Hair follicular keratinocyte (primary cell): ENCODE data around the gene FAM25C. TPM values are rescaled to one million over a fixed set of nuclear protein-coding genes. Genes with fewer than 3 reads are reported as not detected.

Experiments used
- total RNA-seq: library from RNA; depleted of rRNA; stranded (reverse); fragments of >200 nt; gene quantifications from 2 replicates; pipeline ENCODE4 v1.2.3, GENCODE V29; 2015

FAM25C gene
- 14.0 TPM in 1 of 2 replicates, not detected in the other for total RNA-seq

DNA sequence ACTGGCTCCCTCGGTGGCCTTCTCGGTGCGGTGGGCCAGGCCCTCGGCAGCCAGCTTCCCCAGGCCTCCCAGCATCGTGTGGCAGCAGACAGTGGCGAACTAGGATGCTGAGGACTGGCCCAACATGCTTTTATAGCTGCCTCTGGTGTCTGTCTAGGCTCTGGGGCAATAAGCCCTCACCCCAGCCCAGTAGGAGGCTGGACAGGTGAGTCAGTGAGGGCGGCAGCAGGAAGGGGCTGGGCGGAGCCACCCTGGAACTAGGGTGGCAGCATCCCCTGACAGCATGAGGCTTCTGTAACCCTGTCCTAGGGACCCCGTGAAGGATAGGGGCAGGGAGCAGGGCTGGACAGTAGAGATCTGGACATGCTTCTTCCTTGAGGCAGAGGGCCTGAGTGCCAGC is at the start of gene FAM25C:
Gene FAM25C, minus strand, starts transcription at position 101 of the 400 bp plus-strand sequence. Its CDS starts 26 bp downstream, at position 75.

Other genes with a start within 250 kb of the FAM25C start
- gene SYT15B, start 236.2 kb downstream of the FAM25C start, total RNA-seq, result not detected in 2 replicates
- not detected in 2 replicates for gene NPY4R2, start 81.1 kb downstream of the FAM25C start, total RNA-seq